Measurements from ENCODE around the gene BCL11B. TPM values are rescaled to one million over a fixed set of nuclear protein-coding genes. Genes with fewer than 3 reads are reported as not detected.
A peak's percentile ranks its signal among the peaks of the same experiment; 100 is the strongest.

BCL11B gene
- total and polyA plus RNA-seq, 12 donors = 0.03 to 1.9 (median 0.11) TPM; not detected in 2

GRCh38 chr14:99133636-99134515, 138.1 kb downstream of the BCL11B start:
- Histone ChIP-seq H3K27ac (no peak overlapping the region), H3K36me3 (no peaks in the 10 kb centered on the region), H3K4me1 (no peaks in the 10 kb centered on the region), H3K9me3 (no peaks in the 10 kb centered on the region), H3K27me3 (peaks cover 0 to 33% (median 22%) of the 10 kb centered on the region in 7 donors), H3K4me3 (no peak overlapping the region)
- no peak for TF ChIP-seq CTCF (IDR thresholded peaks at IDR 0.05)
- intact Hi-C loops (cut with DNase I) = no loop called here
- DNase-seq (no peak), ATAC-seq (peak in 3 of 8 donors; percentile 14 to 26 (median 17))
- 45 to 58% methylated on average over 16 of the region's 16 CpGs for WGBS, 2 donors

GRCh38 chr14:99132821-99133635, 139.0 kb downstream of the BCL11B start:
- 63 to 65% methylated on average over 19 of the region's 19 CpGs for WGBS, 2 donors
- H3K4me1 ChIP-seq = no peaks in the 10 kb centered on the region
- no peak for TF ChIP-seq CTCF (IDR thresholded peaks at IDR 0.05)
- ATAC-seq (no peak), DNase-seq (no peak)
- H3K9me3 ChIP-seq = no peaks in the 10 kb centered on the region
- intact Hi-C loops (cut with DNase I) = no loop called here
- no peak overlapping the region for H3K27ac ChIP-seq
- H3K36me3 ChIP-seq = no peaks in the 10 kb centered on the region
- H3K27me3 ChIP-seq = peaks cover 0 to 32% (median 20%) of the 10 kb centered on the region in 7 donors
- H3K4me3 ChIP-seq = no peak overlapping the region

- Histone ChIP-seq H3K36me3 (no peaks in the 10 kb centered on the region), H3K9me3 (no peaks in the 10 kb centered on the region), H3K27ac (no peak overlapping the region), H3K4me1 (no peaks in the 10 kb centered on the region), H3K4me3 (no peak overlapping the region), H3K27me3 (peaks cover 0 to 34% (median 15%) of the 10 kb centered on the region in 7 donors)
- intact Hi-C loops (cut with DNase I) = no loop called here
- 84 to 88% methylated on average over 12 of the region's 12 CpGs for whole genome bisulfite sequencing, 2 donors
- DNase-seq (no peak), ATAC-seq (no peak)
- TF ChIP-seq CTCF (IDR thresholded peaks at IDR 0.05) = no peak
Measured at GRCh38 chr14:99131632-99132271, 140.2 kb downstream of the BCL11B start.

- H3K27me3 ChIP-seq = peaks cover 0 to 35% (median 5%) of the 10 kb centered on the region in 7 donors
- intact Hi-C loops (cut with DNase I) = loop anchor here in 1 of 10 donors (5.0 kb wide), 1 partner anchor 1972 kb away; no protein-coding TSS in a partner anchor
- 76 to 78% methylated on average over 15 of the region's 15 CpGs for WGBS, 2 donors
- H3K4me1 ChIP-seq = no peaks in the 10 kb centered on the region
- TF ChIP-seq CTCF (IDR thresholded peaks at IDR 0.05) = no peak
- DNase-seq = no peak
- no peak overlapping the region for H3K27ac ChIP-seq
- ATAC-seq = no peak
- no peaks in the 10 kb centered on the region for H3K9me3 ChIP-seq
- no peaks in the 10 kb centered on the region for H3K36me3 ChIP-seq
- no peak overlapping the region for H3K4me3 ChIP-seq
Measured at GRCh38 chr14:99129998-99130397, 142.0 kb downstream of the BCL11B start.

Measured in heart right ventricle (tissue), 16 donors.